ENCODE data around the gene RNASEH2B. TPM values are rescaled to one million over a fixed set of nuclear protein-coding genes. Genes with fewer than 3 reads are reported as not detected.

RNASEH2B gene
- total RNA-seq, 1 donor from 2014 or later: 23.6 TPM

GRCh38 chr13:50883728-50884127, 25.9 kb upstream of the RNASEH2B start:
- H4K20me1 ChIP-seq (ENCODE audit: insufficient read depth, low read length): no peaks in the 10 kb centered on the region
- TF ChIP-seq, protein P1, sequence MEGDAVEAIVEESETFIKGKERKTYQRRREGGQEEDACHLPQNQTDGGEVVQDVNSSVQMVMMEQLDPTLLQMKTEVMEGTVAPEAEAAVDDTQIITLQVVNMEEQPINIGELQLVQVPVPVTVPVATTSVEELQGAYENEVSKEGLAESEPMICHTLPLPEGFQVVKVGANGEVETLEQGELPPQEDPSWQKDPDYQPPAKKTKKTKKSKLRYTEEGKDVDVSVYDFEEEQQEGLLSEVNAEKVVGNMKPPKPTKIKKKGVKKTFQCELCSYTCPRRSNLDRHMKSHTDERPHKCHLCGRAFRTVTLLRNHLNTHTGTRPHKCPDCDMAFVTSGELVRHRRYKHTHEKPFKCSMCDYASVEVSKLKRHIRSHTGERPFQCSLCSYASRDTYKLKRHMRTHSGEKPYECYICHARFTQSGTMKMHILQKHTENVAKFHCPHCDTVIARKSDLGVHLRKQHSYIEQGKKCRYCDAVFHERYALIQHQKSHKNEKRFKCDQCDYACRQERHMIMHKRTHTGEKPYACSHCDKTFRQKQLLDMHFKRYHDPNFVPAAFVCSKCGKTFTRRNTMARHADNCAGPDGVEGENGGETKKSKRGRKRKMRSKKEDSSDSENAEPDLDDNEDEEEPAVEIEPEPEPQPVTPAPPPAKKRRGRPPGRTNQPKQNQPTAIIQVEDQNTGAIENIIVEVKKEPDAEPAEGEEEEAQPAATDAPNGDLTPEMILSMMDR (IDR thresholded peaks at IDR 0.05; ENCODE audit: insufficient read depth, low read depth, low read length): no peak
- no peak for TF ChIP-seq EZH2 (IDR thresholded peaks at IDR 0.05; ENCODE audit: insufficient read depth, low read length)

GRCh38 chr13:50884265-50884664, 25.3 kb upstream of the RNASEH2B start:
- no peaks in the 10 kb centered on the region for H3K27me3 ChIP-seq (ENCODE audit: insufficient read depth, low read length)
- no peaks in the 10 kb centered on the region for H3K4me1 ChIP-seq (ENCODE audit: insufficient read depth, low read length)
- no peaks in the 10 kb centered on the region for H3K79me2 ChIP-seq (ENCODE audit: insufficient read depth, low read length)
- peaks cover 2% of the 10 kb centered on the region for H3K36me3 Mint-ChIP-seq (ENCODE audit: low read depth, unreplicated experiment)
- peaks cover 3% of the 10 kb centered on the region for H3K27me3 Mint-ChIP-seq (ENCODE audit: low read depth, unreplicated experiment)
- H3K9ac ChIP-seq (ENCODE audit: low read length): no peak overlapping the region
- no peak overlapping the region for H3K4me3 ChIP-seq (ENCODE audit: insufficient read depth, low read depth, low read length)
- no peaks in the 10 kb centered on the region for H4K20me1 ChIP-seq (ENCODE audit: insufficient read depth, low read length)
- no peaks in the 10 kb centered on the region for H3K4me1 Mint-ChIP-seq (ENCODE audit: low read depth, unreplicated experiment)
- H3K36me3 ChIP-seq (ENCODE audit: insufficient read depth, low read length): no peaks in the 10 kb centered on the region
- TF ChIP-seq, protein P1 (IDR thresholded peaks at IDR 0.05; ENCODE audit: insufficient read depth, low read depth, low read length): no peak
- TF ChIP-seq EZH2 (IDR thresholded peaks at IDR 0.05; ENCODE audit: insufficient read depth, low read length): no peak
- H3K4me3 Mint-ChIP-seq (ENCODE audit: unreplicated experiment): no peak overlapping the region
- H3K9me3 Mint-ChIP-seq (ENCODE audit: unreplicated experiment): peaks cover 5% of the 10 kb centered on the region
- no peak overlapping the region for H3K27ac ChIP-seq (ENCODE audit: low read depth, low read length)
- H2AFZ ChIP-seq (ENCODE audit: low read depth, low read length): no peak overlapping the region
- H3K4me2 ChIP-seq (ENCODE audit: low read length): no peak overlapping the region
- no peak for DNase-seq (ENCODE audit: low read depth)
- H3K27ac Mint-ChIP-seq (ENCODE audit: unreplicated experiment): no peak overlapping the region
- FAIRE-seq: no peak
- H3K9me3 ChIP-seq (ENCODE audit: insufficient read depth, low read depth, low read length): no peaks in the 10 kb centered on the region

More at GRCh38 chr13:50883728-50884127, 25.9 kb upstream of the RNASEH2B start:
- FAIRE-seq: no peak
- peaks cover 2% of the 10 kb centered on the region for H3K36me3 Mint-ChIP-seq (ENCODE audit: low read depth, unreplicated experiment)
- H3K27me3 ChIP-seq (ENCODE audit: insufficient read depth, low read length): no peaks in the 10 kb centered on the region
- H3K9me3 ChIP-seq (ENCODE audit: insufficient read depth, low read depth, low read length): no peaks in the 10 kb centered on the region
- H3K4me1 Mint-ChIP-seq (ENCODE audit: low read depth, unreplicated experiment): no peaks in the 10 kb centered on the region
- H3K4me2 ChIP-seq (ENCODE audit: low read length): no peak overlapping the region
- H3K9ac ChIP-seq (ENCODE audit: low read length): no peak overlapping the region
- H3K9me3 Mint-ChIP-seq (ENCODE audit: unreplicated experiment): peaks cover 5% of the 10 kb centered on the region
- no peaks in the 10 kb centered on the region for H3K79me2 ChIP-seq (ENCODE audit: insufficient read depth, low read length)
- no peak for DNase-seq (ENCODE audit: low read depth)
- no peak overlapping the region for H3K27ac Mint-ChIP-seq (ENCODE audit: unreplicated experiment)
- no peaks in the 10 kb centered on the region for H3K27me3 Mint-ChIP-seq (ENCODE audit: low read depth, unreplicated experiment)
- H3K27ac ChIP-seq (ENCODE audit: low read depth, low read length): no peak overlapping the region
- H3K4me1 ChIP-seq (ENCODE audit: insufficient read depth, low read length): no peaks in the 10 kb centered on the region
- no peak overlapping the region for H3K4me3 Mint-ChIP-seq (ENCODE audit: unreplicated experiment)
- H3K36me3 ChIP-seq (ENCODE audit: insufficient read depth, low read length): no peaks in the 10 kb centered on the region
- H2AFZ ChIP-seq (ENCODE audit: low read depth, low read length): no peak overlapping the region
- no peak overlapping the region for H3K4me3 ChIP-seq (ENCODE audit: insufficient read depth, low read depth, low read length)

DNA sequence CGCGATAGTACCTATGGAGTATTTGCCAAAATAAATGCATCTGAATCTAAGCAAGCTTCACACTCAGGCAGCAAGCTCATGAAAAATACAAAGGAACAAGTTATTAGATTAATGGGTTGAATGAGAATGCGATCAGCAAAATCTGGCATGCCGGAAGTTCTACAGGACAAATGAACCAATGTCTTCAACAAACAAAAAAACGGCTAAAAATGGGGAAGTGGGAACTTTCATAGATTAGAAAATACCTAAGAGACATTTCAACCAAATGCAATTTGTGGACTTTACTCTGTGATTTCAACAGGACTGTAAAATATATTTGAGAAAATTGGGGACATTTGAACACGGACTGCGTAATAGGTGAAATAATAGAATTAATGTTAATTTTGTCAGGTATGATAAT, 22.4 kb upstream of the RNASEH2B start:
- no peak overlapping the region for H2AFZ ChIP-seq (ENCODE audit: low read depth, low read length)
- H3K27ac Mint-ChIP-seq (ENCODE audit: unreplicated experiment): no peak overlapping the region
- H3K4me3 Mint-ChIP-seq (ENCODE audit: unreplicated experiment): no peak overlapping the region
- H4K20me1 ChIP-seq (ENCODE audit: insufficient read depth, low read length): no peaks in the 10 kb centered on the region
- DNase-seq (ENCODE audit: low read depth) (no peak), FAIRE-seq (no peak)
- peaks cover 3% of the 10 kb centered on the region for H3K27me3 Mint-ChIP-seq (ENCODE audit: low read depth, unreplicated experiment)
- peaks cover 6% of the 10 kb centered on the region for H3K9me3 Mint-ChIP-seq (ENCODE audit: unreplicated experiment)
- no peak overlapping the region for H3K4me2 ChIP-seq (ENCODE audit: low read length)
- no peak for TF ChIP-seq EZH2 (IDR thresholded peaks at IDR 0.05; ENCODE audit: insufficient read depth, low read length)
- TF ChIP-seq, protein P1 (IDR thresholded peaks at IDR 0.05; ENCODE audit: insufficient read depth, low read depth, low read length): no peak
- no peak overlapping the region for H3K9ac ChIP-seq (ENCODE audit: low read length)
- no peaks in the 10 kb centered on the region for H3K9me3 ChIP-seq (ENCODE audit: insufficient read depth, low read depth, low read length)
- no peaks in the 10 kb centered on the region for H3K4me1 Mint-ChIP-seq (ENCODE audit: low read depth, unreplicated experiment)
- no peak overlapping the region for H3K4me3 ChIP-seq (ENCODE audit: insufficient read depth, low read depth, low read length)
- no peaks in the 10 kb centered on the region for H3K4me1 ChIP-seq (ENCODE audit: insufficient read depth, low read length)
- H3K36me3 ChIP-seq (ENCODE audit: insufficient read depth, low read length): no peaks in the 10 kb centered on the region
- no peaks in the 10 kb centered on the region for H3K36me3 Mint-ChIP-seq (ENCODE audit: low read depth, unreplicated experiment)
- no peak overlapping the region for H3K27ac ChIP-seq (ENCODE audit: low read depth, low read length)
- no peaks in the 10 kb centered on the region for H3K79me2 ChIP-seq (ENCODE audit: insufficient read depth, low read length)
- H3K27me3 ChIP-seq (ENCODE audit: insufficient read depth, low read length): no peaks in the 10 kb centered on the region
